HG03457 (cell line): ENCODE data around the gene TMEM35B.
"Not testable (repeated sequence)": the region's sequence is repeated elsewhere in the genome, so short reads cannot be mapped to it uniquely, and the experiment has no call there.

Experiments used
- ATAC-seq: cut with Tn5 transposase; IDR thresholded peaks from one replicate; pipeline ENCODE4 v1.9.1; 2021; ENCODE audit warnings: moderate number of reproducible peaks; ENCODE audit not compliant: unreplicated experiment

The TMEM35B gene

GRCh38 chr1:34976384-34977209, 8.6 kb downstream of the TMEM35B start:
- no peak for ATAC-seq

GRCh38 chr1:34975771-34976170, 9.4 kb downstream of the TMEM35B start:
- no peak for ATAC-seq

DNA sequence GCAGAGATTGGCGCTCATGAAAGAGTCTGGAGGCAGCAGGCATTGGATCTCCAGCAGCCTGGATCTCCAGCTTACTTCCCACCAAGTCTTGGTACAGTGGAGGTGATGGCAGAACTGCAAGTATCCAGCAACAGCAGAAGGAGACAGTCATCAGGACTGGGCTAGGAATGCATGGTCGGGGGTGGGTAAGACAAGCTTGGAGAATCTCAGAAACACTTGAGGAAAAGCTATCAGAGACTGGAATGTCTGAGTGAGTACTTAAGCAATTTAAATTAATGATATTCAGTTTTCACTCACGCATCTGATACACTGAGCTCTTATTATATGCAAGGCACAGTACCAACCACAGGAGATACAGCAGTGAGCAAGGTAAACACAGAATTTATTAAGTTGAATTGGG, 9.8 kb downstream of the TMEM35B start:
- no peak for ATAC-seq

GRCh38 chr1:34974626-34975025, 10.5 kb downstream of the TMEM35B start:
- ATAC-seq, result no peak

- no peak for ATAC-seq
These were observed 11.8 kb downstream of the TMEM35B start for GRCh38 chr1:34973326-34973725.

DNA sequence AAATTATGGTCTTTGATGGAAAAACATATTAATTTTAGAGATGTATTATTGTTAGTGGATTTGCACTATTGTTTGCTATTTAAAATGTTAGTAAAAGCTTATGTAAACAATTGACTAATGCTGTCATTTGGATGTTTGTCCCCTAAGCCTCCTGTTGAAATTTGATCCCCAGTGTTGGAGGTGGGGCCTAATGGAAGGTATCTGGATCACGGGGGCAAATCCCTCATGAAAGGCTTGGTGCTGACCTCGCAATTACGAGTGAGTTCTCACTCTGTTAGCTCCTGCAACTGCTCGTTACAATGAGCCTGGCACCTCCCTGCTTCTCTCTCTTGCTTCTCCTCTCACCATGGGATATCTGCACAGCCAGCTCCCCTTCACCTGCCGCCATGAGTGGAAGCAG, 14.3 kb downstream of the TMEM35B start:
- no peak for ATAC-seq

DNA sequence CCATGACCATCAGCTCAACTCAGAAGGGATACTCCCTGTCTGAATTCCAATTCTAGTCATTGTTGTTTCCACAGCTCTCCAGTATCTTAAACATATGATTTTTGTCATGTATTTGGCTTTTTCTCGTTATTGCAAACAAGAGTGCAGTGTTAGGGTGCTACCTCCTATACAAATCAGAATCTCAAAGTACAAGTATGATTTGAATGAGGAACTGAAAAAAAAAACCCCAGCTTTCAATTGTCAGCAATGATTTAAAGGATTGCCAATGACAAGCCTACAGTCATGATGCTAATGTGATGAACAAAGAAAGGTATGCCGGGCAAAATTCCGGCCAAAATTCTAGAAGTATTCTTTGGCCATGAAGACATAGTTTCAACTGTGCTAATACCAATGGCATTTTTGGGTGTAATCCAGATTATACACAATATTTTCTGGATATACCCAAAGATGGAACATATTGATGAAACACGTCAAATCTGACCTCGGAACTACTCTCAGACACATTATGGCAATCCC, 14.9 kb downstream of the TMEM35B start:
- ATAC-seq, result no peak

DNA sequence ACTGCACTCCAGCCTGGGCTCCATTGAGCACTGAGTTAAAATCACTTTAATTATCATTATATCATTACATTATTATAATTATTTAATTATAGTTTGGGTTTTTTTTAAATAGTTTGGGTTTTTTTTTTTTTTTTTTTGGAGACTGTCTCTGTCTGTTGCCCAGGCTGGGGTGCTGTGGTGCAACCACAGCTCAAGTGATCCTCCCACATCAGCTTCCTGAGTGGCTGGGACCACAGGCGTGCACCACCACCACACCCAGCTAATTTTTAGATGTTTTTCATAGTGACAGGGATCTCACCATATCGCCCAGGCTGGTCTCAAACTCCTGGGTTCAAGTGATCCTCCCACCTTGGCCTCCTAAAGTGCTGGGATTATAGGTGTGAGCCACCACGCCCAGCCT, 16.9 kb downstream of the TMEM35B start:
- ATAC-seq, result not testable (repeated sequence)

DNA sequence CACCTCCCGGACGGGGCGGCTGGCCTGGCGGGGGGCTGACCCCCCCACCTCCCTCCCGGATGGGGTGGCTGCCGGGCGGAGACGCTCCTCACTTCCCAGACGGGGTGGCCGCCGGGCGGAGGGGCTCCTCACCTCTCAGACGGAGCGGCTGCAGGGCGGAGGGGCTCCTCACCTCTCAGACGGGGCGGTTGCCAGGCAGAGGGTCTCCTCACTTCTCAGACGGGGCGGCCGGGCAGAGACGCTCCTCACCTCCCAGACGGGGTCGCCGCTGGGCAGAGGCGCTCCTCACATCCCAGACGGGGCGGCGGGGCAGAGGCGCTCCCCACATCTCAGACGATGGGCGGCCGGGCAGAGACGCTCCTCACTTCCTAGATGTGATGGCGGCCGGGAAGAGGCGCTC, 17.5 kb downstream of the TMEM35B start:
- ATAC-seq, result not testable (repeated sequence)

DNA sequence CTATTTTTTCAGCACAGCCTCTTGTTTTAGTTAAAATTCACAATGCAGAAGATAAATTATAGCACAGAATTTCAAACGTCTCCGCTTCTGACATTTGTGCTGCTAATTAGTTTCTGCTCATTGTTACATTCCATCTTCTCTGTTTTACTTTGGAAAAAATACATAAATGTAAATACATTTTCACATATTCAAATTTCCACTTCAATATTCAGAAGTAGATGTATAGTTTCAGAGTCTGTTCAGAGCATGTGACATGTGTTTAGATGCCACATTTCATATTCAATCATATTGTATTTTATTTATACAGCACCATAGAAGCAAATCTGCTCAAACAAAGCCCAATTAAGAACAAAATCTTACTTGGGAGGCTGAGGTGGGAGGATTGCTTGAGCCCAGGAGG, 19.6 kb downstream of the TMEM35B start:
- no peak for ATAC-seq

GRCh38 chr1:34950428-34950827, 34.7 kb downstream of the TMEM35B start:
- ATAC-seq, result no peak

DNA sequence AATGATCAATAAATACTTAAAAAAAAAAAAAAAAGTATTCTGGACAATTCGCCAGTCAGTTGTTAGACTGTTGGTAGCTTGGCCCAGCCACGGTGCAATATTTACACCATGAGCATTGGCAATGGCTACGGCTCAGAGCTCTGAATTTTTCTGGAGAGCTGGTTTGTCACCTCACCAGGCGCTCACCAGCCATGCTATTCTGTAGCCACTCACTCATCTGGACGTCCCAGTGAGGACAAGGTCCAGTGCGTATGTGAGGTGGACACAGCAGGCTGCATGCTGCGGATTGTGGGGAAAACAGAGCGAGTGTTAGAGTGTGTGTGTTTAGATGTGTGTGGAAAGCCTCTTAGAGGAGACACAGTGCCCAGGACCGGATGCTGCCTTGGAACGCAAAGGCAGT, 36.4 kb downstream of the TMEM35B start:
- ATAC-seq, result not testable (repeated sequence)

DNA sequence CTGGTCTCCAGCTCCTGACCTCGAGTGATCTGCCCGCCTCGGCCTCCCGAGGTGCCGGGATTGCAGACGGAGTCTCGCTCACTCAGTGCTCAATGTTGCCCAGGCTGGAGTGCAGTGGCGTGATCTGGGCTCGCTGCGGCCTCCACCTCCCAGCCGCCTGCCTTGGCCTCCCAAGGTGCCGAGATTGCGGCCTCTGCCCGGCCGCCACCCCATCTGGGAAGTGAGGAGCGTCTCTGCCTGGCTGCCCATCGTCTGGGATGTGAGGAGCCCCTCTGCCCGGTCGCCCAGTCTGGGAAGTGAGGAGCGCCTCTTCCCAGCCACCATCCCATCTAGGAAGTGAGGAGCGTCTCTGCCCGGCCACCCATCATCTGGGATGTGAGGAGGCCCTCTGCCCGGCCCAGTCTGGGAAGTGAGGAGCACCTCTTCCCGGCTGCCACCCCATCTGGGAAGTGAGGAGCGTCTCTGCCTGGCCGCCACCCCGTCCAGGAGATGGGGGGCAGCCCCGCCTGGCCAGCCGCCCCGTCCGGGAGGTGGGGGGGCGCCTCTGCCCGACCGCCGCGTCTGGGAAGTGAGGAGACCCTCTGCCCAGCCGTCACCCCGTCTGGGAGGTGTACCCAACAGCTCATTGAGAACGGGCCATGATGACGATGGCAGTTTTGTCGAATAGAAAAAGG, 37.4 kb downstream of the TMEM35B start:
- ATAC-seq, result not testable (repeated sequence)

DNA sequence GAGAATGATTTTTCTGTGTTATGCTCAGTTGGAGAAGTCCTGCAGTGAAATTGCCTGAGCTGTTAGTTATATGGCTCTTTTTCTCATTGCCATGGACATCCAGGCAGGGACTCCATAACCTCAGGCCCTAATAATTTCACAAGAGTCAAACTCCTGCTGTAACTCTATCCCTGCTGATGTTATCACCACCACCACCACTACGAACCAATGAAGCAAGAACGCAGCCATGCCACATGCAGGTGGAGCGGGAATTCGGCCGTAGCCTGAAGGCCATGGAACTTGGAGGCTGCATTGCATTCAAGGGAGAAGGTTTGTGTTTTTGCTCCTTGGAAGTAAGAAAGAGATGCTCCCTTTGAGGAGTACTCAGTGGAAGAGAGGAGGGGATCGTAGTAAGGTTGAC, 38.9 kb downstream of the TMEM35B start:
- ATAC-seq, result no peak

DNA sequence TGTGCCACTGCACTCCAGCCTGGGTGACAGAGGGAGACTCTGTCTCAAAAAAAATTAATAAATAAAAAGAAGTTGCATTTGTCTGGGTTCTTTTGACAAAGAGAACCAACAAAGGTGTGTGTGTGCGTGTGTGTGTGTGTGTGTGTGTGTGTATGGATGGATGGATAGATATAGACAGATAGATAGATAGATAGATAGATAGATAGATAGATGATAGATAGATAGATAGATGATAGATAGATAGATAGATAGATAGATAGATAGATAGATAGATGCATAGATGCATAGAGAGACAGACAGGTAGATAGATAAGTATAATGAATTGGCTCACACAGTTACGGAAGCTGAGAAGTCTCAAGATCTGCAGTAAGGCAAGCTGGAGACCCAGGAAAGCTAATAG, 43.3 kb downstream of the TMEM35B start:
- not testable (repeated sequence) for ATAC-seq
